GM21529 (cell line): ENCODE measurements around the gene FOSL2.

ENCODE experiments used
- ATAC-seq: cut with Tn5 transposase; IDR thresholded peaks from one replicate; pipeline ENCODE4 v1.9.1; 2021; ENCODE audit not compliant: unreplicated experiment

Gene FOSL2

DNA sequence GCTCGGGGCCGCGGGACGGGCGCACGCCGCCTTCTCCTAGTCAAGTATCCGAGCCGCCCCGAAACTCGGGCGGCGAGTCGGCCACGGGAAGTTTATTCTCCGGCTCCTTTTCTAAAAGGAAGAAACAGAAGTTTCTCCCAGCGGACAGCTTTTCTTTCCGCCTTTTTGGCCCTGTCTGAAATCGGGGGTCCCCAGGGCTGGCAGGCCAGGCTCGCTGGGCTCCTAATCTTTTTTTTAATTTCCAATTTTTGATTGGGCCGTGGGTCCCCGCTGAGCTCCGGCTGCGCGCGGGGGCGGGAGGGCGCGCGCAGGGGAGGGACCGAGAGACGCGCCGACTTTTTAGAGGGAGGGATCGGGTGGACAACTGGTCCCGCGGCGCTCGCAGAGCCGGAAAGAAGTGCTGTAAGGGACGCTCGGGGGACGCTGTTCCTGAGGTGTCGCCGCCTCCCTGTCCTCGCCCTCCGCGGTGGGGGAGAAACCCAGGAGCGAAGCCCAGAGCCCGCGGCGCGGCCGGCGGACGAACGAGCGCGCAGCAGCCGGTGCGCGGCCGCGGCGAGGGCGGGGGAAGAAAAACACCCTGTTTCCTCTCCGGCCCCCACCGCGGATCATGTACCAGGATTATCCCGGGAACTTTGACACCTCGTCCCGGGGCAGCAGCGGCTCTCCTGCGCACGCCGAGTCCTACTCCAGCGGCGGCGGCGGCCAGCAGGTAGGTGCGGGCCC, 617 bp downstream of the FOSL2 start:
- no peak for ATAC-seq

DNA sequence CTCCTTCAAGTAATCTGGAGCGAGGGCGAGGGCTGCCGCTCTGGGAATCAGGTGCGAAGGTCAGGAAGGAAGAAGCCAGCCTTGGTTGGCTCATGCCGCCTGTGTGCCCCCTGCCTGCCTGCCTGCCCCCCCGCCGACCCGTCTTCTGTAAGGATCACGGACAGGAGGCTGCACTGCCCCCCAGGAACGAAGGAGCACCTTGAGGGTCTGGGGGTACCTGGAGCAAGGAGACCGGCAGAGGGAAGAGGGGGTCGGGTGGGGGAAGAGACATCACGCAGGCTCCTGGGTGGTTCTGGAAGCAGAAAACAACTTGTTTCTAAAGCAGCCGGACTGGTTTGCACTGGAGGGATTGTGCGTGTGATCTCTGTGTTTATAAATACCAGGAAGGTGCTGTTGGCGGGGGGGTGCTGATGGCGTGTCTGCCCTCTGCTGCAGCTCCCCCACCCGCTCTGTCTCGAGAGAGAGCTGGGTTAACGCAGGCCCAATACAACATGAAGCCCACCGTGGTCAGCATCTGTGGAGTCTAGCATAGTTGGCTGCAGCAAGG, 1.7 kb downstream of the FOSL2 start:
- no peak for ATAC-seq

DNA sequence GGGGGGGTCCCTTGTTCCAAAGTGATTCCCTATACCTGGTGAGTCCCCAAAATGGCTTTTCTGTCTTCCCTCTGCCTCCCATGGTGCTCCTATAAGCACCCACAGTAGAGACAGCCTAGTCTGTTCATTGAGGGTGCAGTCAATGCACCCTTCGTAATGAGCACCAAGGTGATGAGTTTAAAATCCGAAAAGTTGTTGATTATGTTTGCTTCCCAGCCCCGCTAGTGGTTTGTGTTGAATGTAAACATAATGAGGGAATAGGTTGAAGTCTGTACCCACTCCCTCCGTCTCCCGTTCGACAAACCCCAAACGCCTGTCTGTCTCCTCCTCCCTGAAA, 2.3 kb downstream of the FOSL2 start:
- ATAC-seq, result no peak

DNA sequence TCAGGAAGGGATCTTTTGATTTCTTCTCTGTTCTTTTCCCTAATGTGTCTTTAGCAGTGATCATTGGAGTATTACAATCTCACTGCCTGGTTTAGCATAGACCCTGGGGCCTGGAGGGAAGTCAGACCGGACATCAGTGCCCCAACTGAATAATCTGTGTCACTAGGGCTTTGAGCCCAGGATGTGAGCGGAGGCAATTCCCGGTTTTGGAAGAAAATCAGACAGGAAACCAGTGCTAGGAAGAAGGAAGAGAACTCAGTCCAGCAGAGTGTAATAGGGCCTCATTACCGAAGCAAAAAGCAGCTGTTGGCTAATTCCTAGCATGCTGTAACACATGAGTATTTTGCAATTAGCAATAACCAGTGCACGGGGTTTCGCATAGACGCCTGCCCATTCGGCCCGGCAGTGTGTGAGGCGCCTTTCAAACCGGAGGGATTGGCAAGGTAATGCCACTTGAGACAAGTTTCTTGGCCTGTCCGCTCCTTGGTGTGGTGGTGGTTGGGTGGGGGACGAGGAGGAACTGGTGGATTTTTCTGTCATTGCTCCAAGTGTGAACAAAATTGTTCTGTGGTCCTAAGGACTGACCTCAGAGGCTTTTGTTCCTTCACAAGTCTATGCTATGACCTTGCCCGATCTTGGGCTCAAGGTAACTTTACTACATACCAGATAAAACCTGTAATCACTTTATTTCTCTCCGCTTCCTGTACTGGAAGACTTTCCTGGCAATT, 2.8 kb downstream of the FOSL2 start:
- ATAC-seq, result no peak

DNA sequence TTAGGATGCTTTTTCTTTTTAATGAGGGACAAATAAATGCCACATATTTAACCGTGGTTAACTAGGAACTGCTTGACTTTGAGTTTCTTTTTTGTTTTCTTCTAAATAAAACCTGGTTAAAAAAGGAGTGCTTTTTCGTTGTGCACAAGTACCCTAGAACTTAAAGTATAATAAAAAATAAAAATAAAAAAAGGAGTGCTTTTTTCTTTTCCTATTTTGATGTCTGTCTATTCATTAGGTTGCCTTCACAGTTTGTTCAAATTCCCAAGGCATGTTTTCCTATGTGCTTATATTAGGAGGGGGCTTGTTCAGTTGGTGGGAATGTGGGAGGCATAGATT, 4.4 kb downstream of the FOSL2 start:
- no peak for ATAC-seq

DNA sequence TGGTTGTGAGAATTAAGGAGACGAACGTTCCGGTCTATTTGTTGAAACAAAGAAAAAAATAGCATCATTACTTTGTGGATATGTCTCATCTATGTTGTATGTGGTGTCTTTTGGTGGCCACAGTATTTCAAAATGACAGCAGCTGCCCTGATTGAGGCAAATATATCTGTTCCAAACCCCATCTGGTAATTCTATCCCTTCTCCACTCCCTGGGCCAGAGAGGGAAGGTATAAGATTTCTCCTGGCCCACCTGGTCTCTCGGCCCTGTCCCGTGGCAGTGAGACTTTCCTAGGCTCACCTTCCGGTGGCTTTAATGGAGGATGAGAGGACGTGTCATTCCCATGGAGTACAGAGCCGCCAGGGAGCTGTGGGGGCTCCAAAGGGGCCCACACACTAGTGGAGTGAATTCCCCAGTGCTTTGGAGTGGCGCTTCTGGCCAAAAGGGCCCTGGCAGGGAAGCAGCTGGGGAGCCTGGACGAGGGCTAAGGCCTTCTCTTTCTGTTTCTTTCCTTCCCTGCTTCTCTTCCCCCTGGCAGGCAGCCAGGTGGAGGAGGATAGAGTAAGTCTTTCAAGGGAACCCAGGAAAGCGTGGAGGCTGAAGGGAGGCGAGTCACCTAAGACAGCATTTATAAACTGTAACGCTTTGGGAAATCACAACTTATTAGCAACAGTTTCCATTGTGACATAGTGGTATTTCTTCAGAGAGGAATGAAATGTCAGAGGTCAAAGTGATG, 5.6 kb downstream of the FOSL2 start:
- ATAC-seq, result no peak

DNA sequence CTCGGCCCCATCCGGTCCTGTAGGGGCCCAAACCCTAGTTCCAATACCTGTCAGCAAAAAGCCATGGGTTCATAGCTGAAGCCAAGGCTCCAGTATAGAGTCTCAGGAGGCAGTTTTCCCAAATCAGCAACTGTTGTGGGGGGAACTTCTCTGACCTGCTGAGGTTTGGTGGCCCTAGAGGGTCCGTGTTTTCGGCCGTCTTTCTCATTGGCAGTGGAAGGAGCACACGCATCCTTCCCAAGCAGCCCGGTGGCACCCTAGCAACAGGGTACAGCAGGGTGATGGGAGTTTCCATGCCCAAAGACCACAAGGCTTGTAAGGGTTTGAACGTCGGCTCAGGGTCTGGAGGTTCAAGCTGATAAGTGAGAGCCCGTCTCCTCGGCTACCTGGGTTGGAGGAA, 6.6 kb downstream of the FOSL2 start:
- ATAC-seq, result no peak

DNA sequence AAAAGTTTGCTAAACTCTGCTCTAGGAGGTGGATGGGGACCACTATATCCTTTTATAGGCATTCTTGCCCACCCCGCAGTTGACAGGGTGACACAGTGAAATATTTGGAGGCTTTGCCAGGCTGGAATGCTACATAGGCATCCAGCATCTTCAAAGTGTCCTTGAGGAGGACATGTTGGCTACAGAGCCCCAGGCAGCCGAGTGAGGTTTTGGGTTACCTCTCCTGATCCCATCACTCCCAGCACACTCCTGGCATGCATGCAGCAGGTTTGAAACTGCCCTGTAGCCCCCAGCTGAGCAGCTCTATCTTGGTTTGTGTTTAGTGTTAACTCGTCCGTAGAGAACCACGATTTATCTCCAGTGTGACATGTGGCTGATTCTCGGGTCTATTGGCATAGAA, 7.3 kb downstream of the FOSL2 start:
- ATAC-seq, result no peak

DNA sequence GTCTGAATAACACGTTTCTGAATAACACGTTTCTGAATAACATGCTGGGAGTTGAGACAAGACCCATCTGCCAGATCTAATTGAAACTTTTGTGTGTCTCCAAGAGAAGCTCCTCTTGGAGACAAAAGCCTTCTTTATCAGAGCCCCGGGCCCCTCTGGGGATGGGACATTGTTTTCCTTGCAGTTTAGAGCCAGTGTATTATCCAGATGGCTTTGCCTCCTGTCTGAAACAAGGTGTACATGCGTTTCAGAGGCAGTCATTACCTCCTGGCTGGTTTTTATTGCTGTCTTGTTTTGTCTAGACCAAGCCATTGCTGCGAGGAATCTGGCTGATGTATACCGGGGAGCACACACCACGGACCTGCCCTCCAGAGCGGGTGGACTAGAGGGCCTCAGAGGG, 7.8 kb downstream of the FOSL2 start:
- no peak for ATAC-seq

DNA sequence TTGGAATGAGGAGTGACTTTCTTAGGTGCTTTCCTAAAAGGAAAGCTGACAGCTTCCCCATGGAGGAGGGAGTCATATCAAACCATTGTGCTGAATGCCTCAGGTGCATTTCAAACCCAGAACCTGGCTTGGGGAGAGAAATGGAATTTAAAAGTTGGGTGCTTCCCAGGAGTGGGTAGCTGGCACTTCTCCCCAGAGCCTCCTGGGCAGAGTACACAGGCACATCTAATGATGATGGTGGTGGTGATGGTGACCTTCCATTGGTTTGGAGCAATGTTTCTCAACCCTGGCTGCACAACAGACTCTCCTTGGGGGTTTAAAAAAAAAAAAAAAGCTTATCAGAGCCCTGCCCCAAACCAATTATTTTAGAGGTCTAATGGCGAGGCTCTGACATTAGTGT, 8.3 kb downstream of the FOSL2 start:
- no peak for ATAC-seq

DNA sequence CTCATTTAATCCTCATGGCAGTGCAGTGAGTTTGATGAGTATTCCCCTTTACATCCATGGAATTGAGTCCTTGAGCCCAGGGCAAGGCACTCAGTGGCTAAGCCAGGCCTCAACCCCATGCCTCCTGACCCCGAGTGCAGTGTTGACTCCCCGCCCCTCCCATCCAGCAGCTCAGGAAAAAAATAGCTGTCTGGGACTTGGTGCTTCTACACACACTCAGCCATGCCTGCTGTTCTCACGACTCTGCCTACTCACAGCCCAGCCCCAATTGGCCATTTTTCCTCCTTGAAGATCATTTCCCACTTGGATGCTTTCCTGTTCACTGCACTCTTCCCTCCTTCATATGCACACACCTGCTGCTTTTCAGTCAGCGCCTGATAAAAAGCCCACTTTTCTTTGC, 8.8 kb downstream of the FOSL2 start:
- no peak for ATAC-seq

DNA sequence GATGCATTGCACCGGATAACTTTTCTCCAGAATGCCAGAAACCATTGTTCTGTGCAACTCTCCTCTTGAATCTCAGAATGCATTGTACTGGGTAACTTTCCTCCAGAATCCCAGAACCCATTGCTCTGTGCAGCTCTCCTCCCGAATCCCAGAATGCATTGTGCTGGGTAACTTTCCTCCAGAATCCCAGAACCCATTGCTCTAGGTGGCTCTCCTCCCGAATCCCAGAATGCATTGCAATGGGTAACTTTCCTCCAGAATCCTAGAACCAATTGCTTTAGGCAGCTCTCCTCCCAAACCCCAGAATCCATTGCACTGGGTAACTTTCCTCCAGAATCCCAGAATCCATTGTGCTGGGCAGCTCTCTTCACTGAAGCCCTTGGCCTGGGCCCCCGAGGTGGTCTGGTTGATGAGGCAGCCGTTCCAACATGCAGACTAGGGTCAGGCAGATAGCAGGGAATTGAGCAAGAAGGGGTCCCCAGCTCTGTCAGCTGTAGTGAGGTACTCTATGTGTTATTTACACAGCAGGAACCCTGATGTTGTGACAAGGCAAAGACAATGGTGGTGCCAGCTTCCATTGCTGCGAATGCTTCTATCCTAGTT, 9.4 kb downstream of the FOSL2 start:
- ATAC-seq, result no peak

DNA sequence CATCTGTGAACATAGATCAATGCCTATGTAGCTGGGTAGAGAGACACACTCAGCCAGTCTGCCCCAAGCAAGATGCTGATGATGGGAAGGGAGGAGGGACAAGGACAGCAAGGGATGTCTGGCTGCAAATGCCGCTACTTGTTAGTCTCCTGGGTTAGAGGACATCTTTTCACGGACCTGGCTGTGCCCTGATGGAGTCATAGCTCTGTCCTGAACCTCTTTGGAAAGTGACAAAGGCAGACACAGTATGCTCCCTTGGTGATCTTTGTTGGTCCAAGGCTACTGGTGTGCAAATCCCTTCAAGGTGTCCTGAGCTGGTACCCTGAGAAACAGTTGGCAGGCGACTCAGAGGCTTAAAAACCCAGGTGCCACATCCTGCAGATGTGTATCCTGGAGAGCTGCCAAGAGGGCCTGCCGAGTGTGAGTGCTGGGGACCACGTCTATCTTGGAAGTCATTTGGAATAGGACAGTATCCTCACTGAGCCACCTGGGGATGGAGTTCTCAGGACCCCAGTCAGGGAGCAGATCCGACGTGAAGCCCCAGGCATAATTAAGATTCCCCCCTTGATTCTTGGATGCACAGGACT, 10.8 kb downstream of the FOSL2 start:
- no peak for ATAC-seq

DNA sequence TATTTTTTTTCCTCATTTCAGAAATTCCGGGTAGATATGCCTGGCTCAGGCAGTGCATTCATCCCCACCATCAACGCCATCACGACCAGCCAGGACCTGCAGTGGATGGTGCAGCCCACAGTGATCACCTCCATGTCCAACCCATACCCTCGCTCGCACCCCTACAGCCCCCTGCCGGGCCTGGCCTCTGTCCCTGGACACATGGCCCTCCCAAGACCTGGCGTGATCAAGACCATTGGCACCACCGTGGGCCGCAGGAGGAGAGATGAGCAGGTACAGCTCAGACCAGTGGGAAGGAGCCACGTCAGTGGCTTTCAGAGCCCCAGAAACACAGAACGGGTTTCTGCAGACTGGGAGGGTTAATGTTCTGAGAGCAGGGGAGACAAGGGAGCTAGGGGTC, 11.4 kb downstream of the FOSL2 start:
- ATAC-seq, result no peak

DNA sequence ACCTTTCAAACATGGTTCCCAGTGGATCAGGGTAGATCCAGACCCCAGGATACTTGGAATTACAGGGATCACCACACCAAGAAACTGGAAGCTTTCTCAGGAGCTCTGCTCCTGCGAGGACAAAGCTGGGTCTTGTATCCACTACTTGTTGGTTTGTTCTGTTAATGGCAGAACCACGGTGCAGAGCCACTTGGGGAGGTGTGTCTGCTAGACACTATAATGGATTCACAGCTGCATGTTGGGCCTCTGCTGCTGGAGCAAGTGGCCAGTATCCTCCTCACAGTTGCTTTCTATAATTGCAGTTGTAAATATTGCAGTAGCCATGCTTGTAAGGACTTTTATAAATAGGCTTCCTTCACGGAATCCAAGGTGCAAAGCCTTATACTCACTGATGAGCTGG, 12.9 kb downstream of the FOSL2 start:
- ATAC-seq, result no peak

DNA sequence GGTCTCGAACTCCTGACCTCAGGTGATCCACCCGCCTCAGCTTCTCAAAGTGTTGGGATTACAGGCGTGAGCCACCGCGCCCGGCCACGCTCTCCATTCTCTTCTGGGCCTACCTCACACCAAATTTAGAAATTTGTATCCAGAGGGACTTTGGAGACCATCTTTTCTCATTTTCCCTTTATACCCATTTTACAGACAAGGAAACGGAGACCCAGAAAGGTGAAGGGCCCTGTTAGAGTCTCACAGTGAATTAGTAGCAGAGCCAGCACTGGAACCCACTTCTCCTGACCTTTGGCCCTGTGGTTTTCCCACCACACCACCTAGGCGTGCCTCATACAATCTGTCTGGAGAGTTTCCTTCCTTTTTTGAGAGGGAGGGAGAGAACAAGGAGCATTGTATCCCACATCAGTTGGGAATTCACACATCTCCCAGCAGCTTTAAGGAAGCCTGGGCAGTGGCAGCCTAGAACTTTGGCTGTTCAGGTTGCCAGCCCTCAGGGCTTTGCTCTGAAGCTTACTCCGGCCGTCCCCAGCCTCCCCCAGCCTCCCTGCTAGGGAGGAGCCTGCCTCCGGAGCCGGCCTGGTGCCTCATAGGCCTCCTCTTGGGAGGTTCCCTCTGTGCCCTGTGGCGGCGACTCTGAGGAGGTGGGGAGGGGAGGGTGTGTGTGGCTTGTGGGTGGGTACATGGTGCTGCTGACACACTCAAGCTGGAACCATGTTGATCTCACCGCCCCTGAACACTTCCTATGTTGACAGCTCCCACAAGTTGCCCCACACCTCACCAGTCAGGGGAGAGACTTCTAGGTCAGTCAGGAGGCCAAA, 13.8 kb downstream of the FOSL2 start:
- ATAC-seq, result no peak

DNA sequence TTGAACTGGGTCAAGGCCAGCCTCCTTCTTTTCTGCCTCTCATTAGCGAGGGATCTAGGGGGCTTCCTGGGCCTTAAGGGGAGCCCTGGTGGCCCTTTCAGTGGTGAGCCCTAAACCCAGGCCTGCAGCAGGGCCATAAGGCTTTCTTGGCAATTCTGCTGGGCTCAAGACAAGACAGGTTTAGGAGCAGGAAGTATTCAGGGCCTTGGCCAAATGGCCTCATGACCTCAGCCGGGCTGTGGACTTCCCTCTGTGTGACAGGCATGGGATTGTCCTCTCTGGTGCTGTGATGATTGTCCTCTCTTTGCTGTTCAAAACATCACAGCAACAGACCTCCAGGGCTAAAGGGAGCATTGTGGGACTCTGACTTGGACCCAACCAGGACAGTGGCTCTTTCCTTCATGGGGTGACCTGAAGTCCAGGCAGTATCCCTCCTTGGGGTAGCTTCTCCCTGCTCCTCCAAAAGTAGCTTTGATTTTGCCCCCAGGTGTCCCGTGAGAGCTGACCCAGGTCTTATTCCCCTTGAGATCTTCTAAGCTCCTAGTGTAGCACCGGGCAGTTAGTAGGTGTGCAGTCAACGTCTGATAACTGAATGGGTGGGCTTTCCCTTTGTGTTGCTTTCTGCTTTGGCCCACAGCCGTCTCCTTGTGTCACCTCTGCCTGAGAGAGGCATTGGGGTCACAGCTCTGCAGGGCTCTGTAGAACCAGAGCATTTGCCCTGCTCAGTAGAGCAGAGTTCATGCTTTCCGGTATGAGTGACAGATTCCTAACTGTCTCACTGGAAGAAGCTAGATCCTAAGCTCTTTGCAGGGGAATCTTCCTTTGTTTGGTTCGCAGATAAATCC, 14.7 kb downstream of the FOSL2 start:
- ATAC-seq, result no peak

DNA sequence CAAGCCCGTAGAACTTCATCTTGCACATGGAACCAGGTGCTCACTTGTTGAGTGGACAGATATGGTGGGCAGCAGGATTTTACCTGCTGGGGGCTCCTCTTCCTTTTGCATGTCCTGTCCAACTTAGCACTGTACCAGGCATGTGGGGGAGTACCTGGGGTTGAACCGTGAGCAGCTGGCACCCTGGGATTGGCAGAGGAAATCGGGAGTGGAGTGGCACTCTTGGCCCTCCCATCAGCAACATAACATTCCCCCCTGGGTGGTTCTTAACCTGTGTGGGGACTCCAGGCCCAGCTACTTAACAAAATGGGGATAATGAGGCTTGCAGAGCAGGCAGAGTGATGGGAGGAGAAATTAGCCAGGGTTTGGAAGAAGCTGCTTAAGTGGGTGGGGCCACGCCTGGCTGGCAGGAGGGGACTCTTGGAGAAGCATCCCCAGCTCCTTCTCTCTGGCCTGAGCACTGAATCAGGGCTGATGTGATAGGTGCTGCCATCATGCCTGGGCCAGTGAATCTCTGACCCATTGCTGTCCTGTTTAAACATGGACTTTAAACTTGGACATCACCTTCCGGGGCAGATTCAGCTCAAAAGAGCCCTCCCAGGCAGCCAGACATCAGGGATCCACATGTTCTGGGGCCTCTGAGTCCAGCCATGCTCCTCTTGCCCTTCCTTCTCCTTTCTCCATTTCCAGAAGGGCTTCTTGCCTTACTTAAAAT, 15.5 kb downstream of the FOSL2 start:
- ATAC-seq, result no peak
